ENCODE data around the gene LTC4S. TPM values are rescaled to one million over a fixed set of nuclear protein-coding genes. Genes with fewer than 3 reads are reported as not detected.
"Not testable (repeated sequence)": the region's sequence is repeated elsewhere in the genome, so short reads cannot be mapped to it uniquely, and the experiment has no call there.

Gene LTC4S, protein sequence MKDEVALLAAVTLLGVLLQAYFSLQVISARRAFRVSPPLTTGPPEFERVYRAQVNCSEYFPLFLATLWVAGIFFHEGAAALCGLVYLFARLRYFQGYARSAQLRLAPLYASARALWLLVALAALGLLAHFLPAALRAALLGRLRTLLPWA
- total RNA-seq (10 to 100 TPM in 1 of 2 donors, 1 to 10 TPM in 1; 4.0 to 25.3 TPM), polyA plus RNA-seq (10 to 100 TPM in 1 of 2 donors, 1 to 10 TPM in 1; 4.3 to 12.3 TPM)
- long read RNA-seq, donor 1, partial matches to known transcripts, result 0 of 7 reads
- long read RNA-seq, donor 1, other reads (novel, unspliced or antisense), result 0 of 7 reads
- long read RNA-seq, donor 2, partial matches to known transcripts, result 0 of 1 reads
- long read RNA-seq, donor 2, other reads (novel, unspliced or antisense), result 0 of 1 reads
- long read RNA-seq, donor 3, partial matches to known transcripts, result 0 of 4 reads
- long read RNA-seq, donor 3, other reads (novel, unspliced or antisense), result 0 of 4 reads
- long read RNA-seq, donor 4, partial matches to known transcripts, result 0 of 3 reads
- long read RNA-seq, donor 4, other reads (novel, unspliced or antisense), result 0 of 3 reads
- long read RNA-seq, donor 5, partial matches to known transcripts, result 0 of 4 reads
- long read RNA-seq, donor 5, other reads (novel, unspliced or antisense), result 0 of 4 reads

DNA sequence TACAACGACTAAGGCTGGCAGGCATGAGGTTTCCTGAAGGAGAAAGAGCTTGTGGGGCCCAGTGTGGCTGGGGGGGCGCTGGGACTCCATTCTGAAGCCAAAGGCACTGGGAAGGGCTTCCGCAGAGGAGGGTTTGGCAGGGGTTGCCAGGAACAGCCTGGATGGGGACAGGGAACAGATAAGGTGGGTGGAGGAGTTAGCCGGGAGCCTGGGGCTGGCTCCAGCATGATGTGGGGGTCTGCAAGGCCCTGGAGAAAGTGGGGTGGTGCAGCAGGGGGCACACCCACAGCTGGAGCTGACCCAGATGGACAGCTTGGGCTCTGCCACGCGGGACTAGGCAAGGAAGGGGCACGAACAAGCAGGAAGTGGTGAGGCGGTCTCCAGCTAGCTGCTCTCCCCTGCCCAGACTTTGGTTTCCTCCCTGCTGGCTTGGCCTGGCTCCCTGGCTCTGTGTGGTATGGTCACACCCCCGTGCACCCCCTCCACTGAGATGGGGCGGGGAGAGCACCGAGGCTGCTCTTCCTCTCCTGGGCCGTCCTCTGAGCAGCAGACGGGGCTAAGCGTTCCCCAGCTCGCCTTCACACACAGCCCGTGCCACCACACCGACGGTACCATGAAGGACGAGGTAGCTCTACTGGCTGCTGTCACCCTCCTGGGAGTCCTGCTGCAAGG is at the start of gene LTC4S:
TSS of gene LTC4S (plus strand) at position 519 of the 672 bp plus-strand sequence. CDS start at position 614, 95 bp downstream.
- Histone ChIP-seq H3K27me3 (ENCODE audit: control insufficient read depth in 3 of 3, insufficient read depth in 3 of 3, low read length in 2 of 3) (no peaks in the 10 kb centered on the region), H3K4me3 (no peak within 1 kb of the TSS), H3K9me3 (ENCODE audit: control insufficient read depth in 4 of 4, insufficient read depth in 3 of 4, low read length in 3 of 4) (no peaks in the 10 kb centered on the region), H3K9ac (ENCODE audit: insufficient read depth in 1 of 2, low read length in 2 of 2) (no peak within 1 kb of the TSS), H3K27ac (ENCODE audit: low read depth in 1 of 2, low read length in 1 of 2) (peak within 1 kb of the TSS in 1 of 2 donors; percentile 85), H3K4me1 (ENCODE audit: control insufficient read depth in 5 of 5, insufficient read depth in 5 of 5, low read length in 5 of 5) (peaks cover 3 to 51% (median 7%) of the 10 kb centered on the region in 5 donors), H3K36me3 (ENCODE audit: control insufficient read depth in 4 of 4, insufficient read depth in 4 of 4, low read length in 4 of 4) (peaks cover 0 to 11% (median 6%) of the 10 kb centered on the region in 4 donors)
- TF ChIP-seq, protein P1, sequence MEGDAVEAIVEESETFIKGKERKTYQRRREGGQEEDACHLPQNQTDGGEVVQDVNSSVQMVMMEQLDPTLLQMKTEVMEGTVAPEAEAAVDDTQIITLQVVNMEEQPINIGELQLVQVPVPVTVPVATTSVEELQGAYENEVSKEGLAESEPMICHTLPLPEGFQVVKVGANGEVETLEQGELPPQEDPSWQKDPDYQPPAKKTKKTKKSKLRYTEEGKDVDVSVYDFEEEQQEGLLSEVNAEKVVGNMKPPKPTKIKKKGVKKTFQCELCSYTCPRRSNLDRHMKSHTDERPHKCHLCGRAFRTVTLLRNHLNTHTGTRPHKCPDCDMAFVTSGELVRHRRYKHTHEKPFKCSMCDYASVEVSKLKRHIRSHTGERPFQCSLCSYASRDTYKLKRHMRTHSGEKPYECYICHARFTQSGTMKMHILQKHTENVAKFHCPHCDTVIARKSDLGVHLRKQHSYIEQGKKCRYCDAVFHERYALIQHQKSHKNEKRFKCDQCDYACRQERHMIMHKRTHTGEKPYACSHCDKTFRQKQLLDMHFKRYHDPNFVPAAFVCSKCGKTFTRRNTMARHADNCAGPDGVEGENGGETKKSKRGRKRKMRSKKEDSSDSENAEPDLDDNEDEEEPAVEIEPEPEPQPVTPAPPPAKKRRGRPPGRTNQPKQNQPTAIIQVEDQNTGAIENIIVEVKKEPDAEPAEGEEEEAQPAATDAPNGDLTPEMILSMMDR (IDR thresholded peaks at IDR 0.05; ENCODE audit: control extremely low read depth, extremely low read depth), result no peak
- DNase-seq (peak; percentile 80 to 86 (median 80)), ATAC-seq (ENCODE audit: insufficient read depth, low FRiP score) (no peak)
- whole genome bisulfite sequencing, 2 donors, result 14 to 25% methylated on average over 19 of the region's 19 CpGs

DNA sequence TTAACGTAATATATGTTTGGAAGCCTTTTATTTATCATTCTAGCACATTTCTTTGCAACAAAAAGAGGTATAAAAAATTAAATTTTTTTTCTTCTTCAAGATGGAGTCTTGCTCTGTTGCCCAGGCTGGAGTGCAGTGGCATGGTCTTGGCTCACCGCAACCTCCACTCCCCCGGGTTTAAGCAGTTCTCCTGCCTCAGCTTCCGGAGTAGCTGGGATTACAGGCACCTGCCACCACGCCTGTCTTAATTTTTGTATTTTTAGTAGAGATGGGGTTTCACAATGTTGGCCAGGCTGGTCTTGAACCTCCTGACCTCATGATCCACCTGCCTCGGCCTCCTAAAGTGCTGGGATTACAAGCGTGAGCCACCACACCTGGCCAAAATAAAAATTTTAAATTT is 49.7 kb upstream of the LTC4S start:
- WGBS, 2 donors, result 91 to 92% methylated on average over 7 of the region's 7 CpGs
- not testable (repeated sequence) for ATAC-seq (ENCODE audit: insufficient read depth, low FRiP score)

DNA sequence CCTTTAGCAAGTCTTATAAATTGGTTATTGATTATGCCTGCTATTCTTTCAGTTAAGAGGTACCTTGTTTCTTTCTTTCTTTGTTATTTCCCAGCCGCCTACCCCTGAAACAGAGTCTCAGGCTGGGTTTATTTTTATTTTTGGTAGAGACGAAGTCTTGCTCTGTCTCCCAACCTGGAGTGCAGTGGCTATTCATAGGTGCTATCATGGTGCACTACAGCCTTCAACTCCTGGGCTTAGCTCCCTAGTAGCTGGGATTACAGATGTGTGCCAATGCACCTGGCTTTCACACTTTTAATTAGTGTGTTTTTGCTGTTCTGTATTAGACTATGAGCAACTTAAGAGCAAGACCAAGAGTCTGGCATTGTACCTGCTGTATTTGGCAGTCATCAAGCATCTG is 46.9 kb upstream of the LTC4S start:
- no peak overlapping the region for H3K9ac ChIP-seq (ENCODE audit: insufficient read depth in 1 of 2, low read length in 2 of 2)
- DNase-seq, result no peak
- no peaks in the 10 kb centered on the region for H3K27me3 ChIP-seq (ENCODE audit: control insufficient read depth in 3 of 3, insufficient read depth in 3 of 3, low read length in 2 of 3)
- peaks cover 0 to 9% (median 4%) of the 10 kb centered on the region in 4 donors for H3K36me3 ChIP-seq (ENCODE audit: control insufficient read depth in 4 of 4, insufficient read depth in 4 of 4, low read length in 4 of 4)
- no peak for ATAC-seq (ENCODE audit: insufficient read depth, low FRiP score)
- TF ChIP-seq, protein P1 (IDR thresholded peaks at IDR 0.05; ENCODE audit: control extremely low read depth, extremely low read depth), result no peak
- H3K4me3 ChIP-seq, result no peak overlapping the region
- peaks cover 0 to 7% (median 0%) of the 10 kb centered on the region in 5 donors for H3K4me1 ChIP-seq (ENCODE audit: control insufficient read depth in 5 of 5, insufficient read depth in 5 of 5, low read length in 5 of 5)
- 97 to 99% methylated on average over 2 of the region's 2 CpGs for WGBS, 2 donors
- no peak overlapping the region for H3K27ac ChIP-seq (ENCODE audit: low read depth in 1 of 2, low read length in 1 of 2)
- no peaks in the 10 kb centered on the region for H3K9me3 ChIP-seq (ENCODE audit: control insufficient read depth in 4 of 4, insufficient read depth in 3 of 4, low read length in 3 of 4)

More for the DNA sequence above, 49.7 kb upstream of the LTC4S start:
- DNase-seq; H3K9me3 ChIP-seq (ENCODE audit: control insufficient read depth in 4 of 4, insufficient read depth in 3 of 4, low read length in 3 of 4); H3K27ac ChIP-seq (ENCODE audit: low read depth in 1 of 2, low read length in 1 of 2); H3K9ac ChIP-seq (ENCODE audit: insufficient read depth in 1 of 2, low read length in 2 of 2); H3K36me3 ChIP-seq (ENCODE audit: control insufficient read depth in 4 of 4, insufficient read depth in 4 of 4, low read length in 4 of 4); H3K4me3 ChIP-seq; H3K27me3 ChIP-seq (ENCODE audit: control insufficient read depth in 3 of 3, insufficient read depth in 3 of 3, low read length in 2 of 3); H3K4me1 ChIP-seq (ENCODE audit: control insufficient read depth in 5 of 5, insufficient read depth in 5 of 5, low read length in 5 of 5): not testable (repeated sequence)

DNA sequence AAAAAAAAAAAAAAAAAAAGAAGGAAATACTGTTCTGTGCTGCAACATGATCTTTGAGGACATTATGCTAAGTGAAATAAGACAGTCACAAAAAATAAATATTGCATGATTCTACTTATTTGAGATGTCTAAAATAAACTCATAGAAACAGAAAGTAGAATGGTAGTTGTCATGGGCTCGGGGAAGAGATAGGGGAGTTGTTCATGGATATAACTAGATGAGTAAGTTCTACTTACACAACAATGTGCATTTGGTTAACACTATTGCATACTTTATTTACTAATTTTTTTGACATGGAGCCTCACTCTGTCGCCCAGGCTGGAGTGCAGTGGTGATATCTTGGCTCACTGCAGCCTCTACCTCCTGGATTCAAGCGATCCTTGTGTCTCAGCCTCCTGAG is 46.0 kb upstream of the LTC4S start:
- no peaks in the 10 kb centered on the region for H3K27me3 ChIP-seq (ENCODE audit: control insufficient read depth in 3 of 3, insufficient read depth in 3 of 3, low read length in 2 of 3)
- WGBS, 2 donors, result 70 to 82% methylated on average over 3 of the region's 3 CpGs
- TF ChIP-seq, protein P1 (IDR thresholded peaks at IDR 0.05; ENCODE audit: control extremely low read depth, extremely low read depth), result no peak

More for the DNA sequence above, 46.0 kb upstream of the LTC4S start:
- Histone ChIP-seq H3K9me3 (ENCODE audit: control insufficient read depth in 4 of 4, insufficient read depth in 3 of 4, low read length in 3 of 4) (no peaks in the 10 kb centered on the region), H3K4me1 (ENCODE audit: control insufficient read depth in 5 of 5, insufficient read depth in 5 of 5, low read length in 5 of 5) (peaks cover 0 to 7% (median 0%) of the 10 kb centered on the region in 5 donors), H3K27ac (ENCODE audit: low read depth in 1 of 2, low read length in 1 of 2) (no peak overlapping the region), H3K36me3 (ENCODE audit: control insufficient read depth in 4 of 4, insufficient read depth in 4 of 4, low read length in 4 of 4) (peaks cover 0 to 9% (median 4%) of the 10 kb centered on the region in 4 donors), H3K4me3 (no peak overlapping the region), H3K9ac (ENCODE audit: insufficient read depth in 1 of 2, low read length in 2 of 2) (no peak overlapping the region)
- ATAC-seq (ENCODE audit: insufficient read depth, low FRiP score) (no peak), DNase-seq (no peak)
